Upper lobe of right lung (tissue), 1 donor: ENCODE measurements around the gene SCGB3A2. TPM values are rescaled to one million over a fixed set of nuclear protein-coding genes. Genes with fewer than 3 reads are reported as not detected.

ENCODE experiments used
- ATAC-seq: fragments of 200-7000 bp; cut with Tn5 transposase; one replicate; pipeline ENCODE4 v1.9.1; 2020; ENCODE audit warnings: mild to moderate bottlenecking, moderate library complexity
- DNase-seq: peaks from one replicate; pipeline ENCODE4 v3.0.0-alpha.2; 2020
- H3K27ac ChIP-seq: fragments of 200-600 bp; one replicate; pipeline ENCODE4 v1.8.0; 2022
- H3K27me3 ChIP-seq: fragments of 200-600 bp; one replicate; pipeline ENCODE4 v1.8.0; 2022; ENCODE audit warnings: mild to moderate bottlenecking
- H3K36me3 ChIP-seq: fragments of 200-600 bp; one replicate; pipeline ENCODE4 v1.8.0; 2022
- H3K4me1 ChIP-seq: fragments of 200-600 bp; one replicate; pipeline ENCODE4 v1.8.0; 2022
- H3K4me3 ChIP-seq: fragments of 200-600 bp; one replicate; pipeline ENCODE4 v1.8.0; 2022; ENCODE audit warnings: mild to moderate bottlenecking
- H3K9me3 ChIP-seq: fragments of 200-600 bp; one replicate; pipeline ENCODE4 v1.8.0; 2022
- intact Hi-C: fragments of 100-400 bp; cut with DNase I; formaldehyde crosslinking; loops from one replicate; pipeline ENCODE4 v1.11.0; 2022
- total RNA-seq: library from RNA; stranded (reverse); fragmentation: NEBNext Ultra II Directional; extraction: Animal tissue kit (Norgen Biotek cat#: 25700); gene quantifications from one replicate; pipeline ENCODE4 v1.2.1, GENCODE V29; 2021
- TF ChIP-seq, protein P1 (sequence below): fragments of 200-600 bp; IDR thresholded peaks from one replicate; pipeline ENCODE4 v1.8.0; 2022; ENCODE audit warnings: antibody characterized with exemption
- donor health status: DM: no; HTN: yes; CAD: no; lungs with severe emphysema.

SCGB3A2 gene
- total RNA-seq, 1 donor from 2014 or later, result 186 TPM

GRCh38 chr5:147856801-147857200, 21.7 kb upstream of the SCGB3A2 start:
- no peak for ATAC-seq
- H3K36me3 ChIP-seq, result no peaks in the 10 kb centered on the region
- no peaks in the 10 kb centered on the region for H3K9me3 ChIP-seq
- H3K4me1 ChIP-seq, result no peaks in the 10 kb centered on the region
- TF ChIP-seq, protein P1, sequence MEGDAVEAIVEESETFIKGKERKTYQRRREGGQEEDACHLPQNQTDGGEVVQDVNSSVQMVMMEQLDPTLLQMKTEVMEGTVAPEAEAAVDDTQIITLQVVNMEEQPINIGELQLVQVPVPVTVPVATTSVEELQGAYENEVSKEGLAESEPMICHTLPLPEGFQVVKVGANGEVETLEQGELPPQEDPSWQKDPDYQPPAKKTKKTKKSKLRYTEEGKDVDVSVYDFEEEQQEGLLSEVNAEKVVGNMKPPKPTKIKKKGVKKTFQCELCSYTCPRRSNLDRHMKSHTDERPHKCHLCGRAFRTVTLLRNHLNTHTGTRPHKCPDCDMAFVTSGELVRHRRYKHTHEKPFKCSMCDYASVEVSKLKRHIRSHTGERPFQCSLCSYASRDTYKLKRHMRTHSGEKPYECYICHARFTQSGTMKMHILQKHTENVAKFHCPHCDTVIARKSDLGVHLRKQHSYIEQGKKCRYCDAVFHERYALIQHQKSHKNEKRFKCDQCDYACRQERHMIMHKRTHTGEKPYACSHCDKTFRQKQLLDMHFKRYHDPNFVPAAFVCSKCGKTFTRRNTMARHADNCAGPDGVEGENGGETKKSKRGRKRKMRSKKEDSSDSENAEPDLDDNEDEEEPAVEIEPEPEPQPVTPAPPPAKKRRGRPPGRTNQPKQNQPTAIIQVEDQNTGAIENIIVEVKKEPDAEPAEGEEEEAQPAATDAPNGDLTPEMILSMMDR, result no peak
- no peak for DNase-seq
- intact Hi-C loops, result no loop called here
- no peak overlapping the region for H3K4me3 ChIP-seq
- H3K27me3 ChIP-seq, result no peaks in the 10 kb centered on the region
- H3K27ac ChIP-seq, result no peak overlapping the region

DNA sequence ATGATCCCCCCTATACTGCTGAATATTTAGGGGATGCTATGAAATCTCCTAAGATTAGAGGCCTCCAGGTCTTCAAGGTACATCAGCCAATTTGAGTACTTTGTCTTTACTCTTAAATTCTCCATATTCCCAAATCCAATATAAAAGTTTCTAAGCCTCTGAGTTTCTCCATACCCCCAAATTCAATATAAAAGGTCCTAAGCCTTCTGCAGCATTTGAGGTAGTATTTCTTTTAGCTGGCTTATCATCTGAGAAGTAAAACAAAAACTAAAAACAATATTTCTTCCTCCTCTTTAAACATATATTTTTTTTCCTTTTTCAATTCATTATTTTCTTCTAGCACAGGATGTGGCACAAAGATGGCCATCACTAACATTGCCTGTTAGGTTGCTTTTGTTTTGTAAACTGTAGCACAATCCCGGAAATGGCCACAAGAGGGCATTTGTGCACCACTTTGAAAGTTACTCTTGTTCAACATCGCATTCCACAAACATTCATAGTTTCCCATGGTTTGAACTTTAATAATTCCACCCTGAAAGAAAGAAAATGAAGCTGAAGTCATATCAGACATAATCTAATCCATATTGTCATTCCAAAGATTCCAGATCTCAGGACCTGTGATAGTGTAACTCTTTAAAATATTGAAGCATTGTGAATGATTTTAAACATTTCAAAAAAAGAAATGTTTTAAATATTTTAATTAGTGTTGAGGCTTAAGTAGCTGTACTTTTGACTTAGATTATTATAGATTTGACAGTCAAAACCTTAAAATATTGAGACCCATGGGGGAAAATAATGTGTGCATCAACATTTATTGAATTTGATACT, 21.0 kb upstream of the SCGB3A2 start:
- H3K4me3 ChIP-seq, result no peak overlapping the region
- H3K27ac ChIP-seq, result no peak overlapping the region
- no peaks in the 10 kb centered on the region for H3K27me3 ChIP-seq
- intact Hi-C loops, result no loop called here
- DNase-seq, result no peak
- no peaks in the 10 kb centered on the region for H3K4me1 ChIP-seq
- TF ChIP-seq, protein P1, result peak; percentile 78
- ATAC-seq, result peak; percentile 84
- no peaks in the 10 kb centered on the region for H3K9me3 ChIP-seq
- no peaks in the 10 kb centered on the region for H3K36me3 ChIP-seq

DNA sequence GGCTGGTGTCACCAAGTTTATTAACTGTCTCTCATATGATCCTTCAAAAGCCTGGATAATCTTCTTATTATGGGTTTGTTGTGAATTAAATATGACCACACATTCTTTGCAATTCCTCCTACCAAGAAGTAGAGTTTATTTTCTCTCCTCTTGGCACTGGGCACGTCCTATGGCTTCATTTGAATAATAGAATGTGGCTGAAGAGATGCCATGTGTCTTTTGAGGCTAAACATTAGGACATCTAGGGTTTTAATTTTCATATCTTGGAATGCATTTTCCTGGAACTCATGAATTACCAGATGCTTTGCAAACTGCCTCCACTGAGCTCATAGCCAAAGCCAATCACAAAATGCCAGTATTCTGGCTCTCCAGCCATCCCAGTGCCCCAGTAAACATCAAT, 19.9 kb upstream of the SCGB3A2 start:
- Histone ChIP-seq H3K9me3 (no peaks in the 10 kb centered on the region), H3K27ac (no peak overlapping the region), H3K4me3 (no peak overlapping the region), H3K27me3 (no peaks in the 10 kb centered on the region), H3K4me1 (no peaks in the 10 kb centered on the region), H3K36me3 (no peaks in the 10 kb centered on the region)
- TF ChIP-seq, protein P1, result no peak
- intact Hi-C loops, result no loop called here
- ATAC-seq, result no peak
- DNase-seq, result no peak

DNA sequence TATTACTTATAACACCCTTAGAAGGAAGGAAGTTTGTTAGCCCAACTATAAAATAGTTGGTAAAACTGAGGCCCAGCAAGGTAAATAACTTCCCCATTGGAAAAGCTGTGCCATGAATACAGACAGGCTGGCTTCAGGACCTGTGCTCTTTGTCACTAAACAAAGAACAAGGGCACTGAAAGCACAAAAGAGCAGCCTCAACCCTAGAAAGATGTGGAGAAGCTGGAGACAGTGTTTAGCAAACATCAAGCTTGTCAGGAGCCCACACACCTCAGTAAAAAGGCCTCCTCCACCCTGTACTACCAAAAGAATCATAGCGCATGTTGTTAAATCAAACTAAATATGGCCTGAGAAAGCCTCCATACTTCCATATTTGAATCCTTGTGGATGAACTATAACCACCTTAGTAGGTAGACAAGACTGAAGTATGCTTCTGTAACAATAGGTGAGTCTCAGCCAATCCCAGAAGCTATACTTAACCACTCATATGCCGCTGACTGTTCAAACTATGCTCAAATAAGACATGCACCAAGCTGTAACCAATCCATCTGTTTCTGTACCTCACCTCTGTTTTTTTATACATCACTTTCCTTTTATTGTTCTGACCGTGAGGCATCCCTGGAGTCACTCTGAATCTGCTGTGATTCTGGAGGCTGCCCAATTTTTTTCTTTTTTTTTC, 18.4 kb upstream of the SCGB3A2 start:
- intact Hi-C loops, result no loop called here
- Histone ChIP-seq H3K4me3 (no peak overlapping the region), H3K36me3 (no peaks in the 10 kb centered on the region), H3K27ac (no peak overlapping the region), H3K4me1 (no peaks in the 10 kb centered on the region), H3K9me3 (no peaks in the 10 kb centered on the region), H3K27me3 (no peaks in the 10 kb centered on the region)
- DNase-seq (no peak), ATAC-seq (no peak)
- TF ChIP-seq, protein P1, result no peak

DNA sequence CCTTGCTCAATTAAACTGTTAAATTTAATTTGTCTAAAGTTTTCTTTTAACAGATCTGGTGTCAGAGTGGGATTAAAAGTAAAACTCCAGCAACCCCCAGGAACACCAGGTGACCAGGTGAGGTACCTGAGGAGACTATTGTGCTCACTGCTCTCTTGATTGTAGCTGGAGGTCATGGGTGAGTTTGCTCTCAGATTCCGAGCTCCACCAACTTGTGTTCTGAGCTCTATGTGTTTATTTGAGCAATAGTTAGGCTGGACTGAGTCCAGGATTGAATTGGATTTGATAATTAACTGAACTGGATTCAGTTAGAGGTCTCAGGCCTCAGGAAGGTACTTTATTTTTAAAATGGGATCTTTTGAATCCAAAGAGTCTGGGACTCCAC, 17.9 kb upstream of the SCGB3A2 start:
- no peak for ATAC-seq
- no peaks in the 10 kb centered on the region for H3K36me3 ChIP-seq
- H3K4me3 ChIP-seq, result no peak overlapping the region
- H3K27me3 ChIP-seq, result no peaks in the 10 kb centered on the region
- H3K9me3 ChIP-seq, result no peaks in the 10 kb centered on the region
- H3K27ac ChIP-seq, result no peak overlapping the region
- intact Hi-C loops, result no loop called here
- no peaks in the 10 kb centered on the region for H3K4me1 ChIP-seq
- TF ChIP-seq, protein P1, result no peak
- no peak for DNase-seq
